Nephron (organoid): Measurements from ENCODE around the gene AFF2.

ENCODE experiments used
- H3K27ac Mint-ChIP-seq, 3 experiments: 2 replicates each; pipeline ENCODE4 v1.8.0; 2020; ENCODE audit warnings: mixed read lengths in 3 of 3, mild to moderate bottlenecking in 2 of 3, moderate library complexity in 1 of 3
- H3K27me3 Mint-ChIP-seq: 2 replicates; pipeline ENCODE4 v1.8.0; 2021; ENCODE audit warnings: low read depth, mild to moderate bottlenecking, moderate library complexity, mixed read lengths
- H3K36me3 Mint-ChIP-seq: 2 replicates; pipeline ENCODE4 v1.8.0; 2020; ENCODE audit warnings: low read depth, mixed read lengths
- H3K4me1 Mint-ChIP-seq: 2 replicates; pipeline ENCODE4 v1.8.0; 2020; ENCODE audit warnings: mixed read lengths
- H3K4me3 Mint-ChIP-seq, 3 experiments: 2 replicates each; pipeline ENCODE4 v1.8.0; 2020; ENCODE audit warnings: mild to moderate bottlenecking in 3 of 3, mixed read lengths in 3 of 3, moderate library complexity in 2 of 3
- H3K9me3 Mint-ChIP-seq: 2 replicates; pipeline ENCODE4 v1.8.0; 2020; ENCODE audit warnings: mixed read lengths
- CTCF ChIP-seq, 3 experiments: fragments of 200-600 bp; sonication (generic); IDR thresholded peaks; one replicate each; pipeline ENCODE4 v1.5.0; 2021; ENCODE audit warnings: antibody characterized with exemption in 3 of 3; ENCODE audit not compliant: unreplicated experiment in 3 of 3

The AFF2 gene

GRCh38 chrX:148806145-148806870, 305.9 kb downstream of the AFF2 start:
- no peaks in the 10 kb centered on the region for H3K36me3 Mint-ChIP-seq
- no peaks in the 10 kb centered on the region for H3K27me3 Mint-ChIP-seq
- no peak overlapping the region for H3K27ac Mint-ChIP-seq

GRCh38 chrX:148808833-148809232, 308.4 kb downstream of the AFF2 start:
- H3K27me3 Mint-ChIP-seq = no peaks in the 10 kb centered on the region
- no peak overlapping the region for H3K4me3 Mint-ChIP-seq
- H3K4me1 Mint-ChIP-seq = no peaks in the 10 kb centered on the region
- H3K27ac Mint-ChIP-seq = no peak overlapping the region
- no peaks in the 10 kb centered on the region for H3K36me3 Mint-ChIP-seq
- TF ChIP-seq CTCF (IDR thresholded peaks at IDR 0.05; ENCODE audit: unreplicated experiment in 3 of 3) = no peak
- H3K9me3 Mint-ChIP-seq = peaks cover 2% of the 10 kb centered on the region

More at GRCh38 chrX:148806145-148806870, 305.9 kb downstream of the AFF2 start:
- Mint-ChIP-seq H3K4me1 (no peaks in the 10 kb centered on the region), H3K9me3 (peaks cover 2% of the 10 kb centered on the region), H3K4me3 (no peak overlapping the region)
- TF ChIP-seq CTCF (IDR thresholded peaks at IDR 0.05; ENCODE audit: unreplicated experiment in 3 of 3) = no peak

- Mint-ChIP-seq H3K27ac (no peak overlapping the region), H3K27me3 (no peaks in the 10 kb centered on the region), H3K9me3 (peaks cover 3% of the 10 kb centered on the region), H3K4me3 (no peak overlapping the region), H3K36me3 (peaks cover under 1% of the 10 kb centered on the region), H3K4me1 (no peaks in the 10 kb centered on the region)
- no peak for TF ChIP-seq CTCF (IDR thresholded peaks at IDR 0.05; ENCODE audit: unreplicated experiment in 3 of 3)
Observed at GRCh38 chrX:148811236-148811635, 310.8 kb downstream of the AFF2 start.

DNA sequence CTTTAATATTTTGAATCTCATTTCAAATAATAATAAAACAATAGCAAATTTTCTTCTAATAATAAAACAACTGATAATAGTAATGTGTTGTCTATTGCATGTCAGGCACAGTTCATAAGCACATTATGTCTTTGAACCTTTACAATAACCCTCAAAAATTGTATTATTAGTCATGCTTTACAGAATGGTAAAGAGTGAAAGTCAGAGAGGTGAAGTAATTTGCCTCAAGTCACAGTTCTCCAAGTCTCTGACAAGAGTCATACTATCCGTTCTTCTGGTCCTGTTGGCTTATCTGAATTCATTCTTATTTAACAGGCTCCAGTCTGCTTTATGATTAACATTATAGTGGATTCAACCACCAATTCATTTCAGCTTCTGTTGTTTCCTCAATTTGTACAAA, 313.0 kb downstream of the AFF2 start:
- no peak for TF ChIP-seq CTCF (IDR thresholded peaks at IDR 0.05; ENCODE audit: unreplicated experiment in 3 of 3)
- Mint-ChIP-seq H3K9me3 (peaks cover 6% of the 10 kb centered on the region), H3K27ac (no peak overlapping the region), H3K36me3 (peaks cover 3% of the 10 kb centered on the region), H3K27me3 (no peaks in the 10 kb centered on the region), H3K4me3 (no peak overlapping the region), H3K4me1 (no peaks in the 10 kb centered on the region)

GRCh38 chrX:148813967-148814366, 313.6 kb downstream of the AFF2 start:
- H3K4me1 Mint-ChIP-seq = no peaks in the 10 kb centered on the region
- no peak for TF ChIP-seq CTCF (IDR thresholded peaks at IDR 0.05; ENCODE audit: unreplicated experiment in 3 of 3)
- H3K27me3 Mint-ChIP-seq = no peaks in the 10 kb centered on the region
- H3K4me3 Mint-ChIP-seq = no peak overlapping the region
- H3K36me3 Mint-ChIP-seq = peaks cover 3% of the 10 kb centered on the region
- peaks cover 5% of the 10 kb centered on the region for H3K9me3 Mint-ChIP-seq
- H3K27ac Mint-ChIP-seq = no peak overlapping the region
